CD4-positive, alpha-beta memory T cell (primary cell): ENCODE data around the gene MSH2. TPM values are rescaled to one million over a fixed set of nuclear protein-coding genes. Genes with fewer than 3 reads are reported as not detected.

ENCODE experiments used
- CTCF ChIA-PET: fragments of 350-600 bp; sonication (Branson Sonifier 250); formaldehyde crosslinking; loops from one replicate; lab custom pipeline; 2021; ENCODE audit warnings: inconsistent platforms; ENCODE audit not compliant: partially characterized antibody; lab: Charles Lee
- POLR2A ChIA-PET: fragments of 350-600 bp; sonication (Branson Sonifier 250); formaldehyde crosslinking; loops from one replicate; lab custom pipeline; 2021; ENCODE audit not compliant: partially characterized antibody; lab: Charles Lee
- DNase-seq, 5 donors: peaks; one replicate each; pipeline versions ENCODE4 v3.0.0 to v3.0.0-alpha.2; 2020 to 2022; ENCODE audit warnings: mixed read lengths in 1 of 5
- H3K27ac ChIP-seq: one replicate; pipeline ENCODE4 v1.7.0; 2013; ENCODE audit warnings: low read depth, low read length
- H3K27me3 ChIP-seq: 2 replicates; pipeline ENCODE4 v1.7.0; 2013; ENCODE audit warnings: mild to moderate bottlenecking, low read length, moderate library complexity; ENCODE audit not compliant: insufficient read depth
- H3K36me3 ChIP-seq: 2 replicates; pipeline ENCODE4 v1.7.0; 2013; ENCODE audit warnings: mild to moderate bottlenecking, low read length, moderate library complexity; ENCODE audit not compliant: insufficient read depth
- H3K4me1 ChIP-seq: 2 replicates; pipeline ENCODE4 v1.7.0; 2013; ENCODE audit warnings: mild to moderate bottlenecking, low read length, moderate library complexity; ENCODE audit not compliant: insufficient read depth
- H3K4me3 ChIP-seq, 2 donors: one replicate each; pipeline ENCODE4 v1.7.0; 2013; ENCODE audit warnings: low read length in 2 of 2, mild to moderate bottlenecking in 1 of 2
- H3K9me3 ChIP-seq, 2 donors: one replicate each; pipeline ENCODE4 v1.7.0; 2013; ENCODE audit warnings: low read length in 2 of 2, control low read depth in 1 of 2; ENCODE audit not compliant: control insufficient read depth in 1 of 2
- H3K27ac Mint-ChIP-seq, 7 donors: one replicate each; pipeline ENCODE4 v1.8.0; 2020 to 2021; ENCODE audit warnings: mixed read lengths in 7 of 7, mild to moderate bottlenecking in 6 of 7, inconsistent platforms in 3 of 7, moderate library complexity in 3 of 7
- H3K27me3 Mint-ChIP-seq, 2 donors: one replicate each; pipeline ENCODE4 v1.8.0; 2020 to 2021; ENCODE audit warnings: mixed read lengths in 2 of 2
- H3K36me3 Mint-ChIP-seq, 2 donors: one replicate each; pipeline ENCODE4 v1.8.0; 2020 to 2021; ENCODE audit warnings: mixed read lengths in 2 of 2, inconsistent platforms in 1 of 2, mild to moderate bottlenecking in 1 of 2
- H3K4me1 Mint-ChIP-seq, 4 donors: one replicate each; pipeline ENCODE4 v1.8.0; 2020 to 2021; ENCODE audit warnings: mixed read lengths in 4 of 4, mild to moderate bottlenecking in 1 of 4
- H3K4me3 Mint-ChIP-seq, 8 donors: one replicate each; pipeline ENCODE4 v1.8.0; 2020 to 2021; ENCODE audit warnings: mixed read lengths in 8 of 8, mild to moderate bottlenecking in 7 of 8, moderate library complexity in 6 of 8, inconsistent platforms in 3 of 8
- H3K9me3 Mint-ChIP-seq, 8 donors: one replicate each; pipeline ENCODE4 v1.8.0; 2020 to 2021; ENCODE audit warnings: mixed read lengths in 8 of 8, mild to moderate bottlenecking in 5 of 8, inconsistent platforms in 3 of 8, moderate library complexity in 1 of 8
- intact Hi-C: fragments of 100-400 bp; cut with micrococcal nuclease; formaldehyde crosslinking; loops from one replicate; pipeline ENCODE4 v1.15.1; 2023
- polyA plus RNA-seq, 2 donors: library from polyadenylated mRNA; unstranded; fragments of 300-500 nt; fragmentation: Illumina TruSeq; gene quantifications; one replicate each; pipeline ENCODE4 v1.2.3, GENCODE V29; 2021
- total RNA-seq, 2 experiments: library from RNA; stranded (reverse); gene quantifications; one replicate each; pipeline ENCODE4 v1.2.3, GENCODE V29; 2021

MSH2 gene
- total and polyA plus RNA-seq, 4 experiments from 2014 or later, result 26.1 to 30.5 (median 26.3) TPM

- no peaks in the 10 kb centered on the region for H3K36me3 Mint-ChIP-seq
- peaks cover 18% of the 10 kb centered on the region for H3K4me1 ChIP-seq
- no peak for DNase-seq
- intact Hi-C loops, result loop anchor here (2.0 to 10.0 kb wide), 5 partner anchors 117 to 905 kb away; partner anchors contain the start of genes FBXO11, MSH2 and MSH6
- POLR2A ChIA-PET, result interaction anchor here (1.0 to 1.8 kb wide), 4 partner anchors 116 to 387 kb away, joined by 3 to 6 read pairs (median 4); partner anchors contain the start of genes MSH2 and MSH6
- peak overlapping the region; percentile 72 to 94 (median 81) for H3K4me3 Mint-ChIP-seq
- H3K36me3 ChIP-seq, result no peaks in the 10 kb centered on the region
- peaks cover 0 to 1% (median 0%) of the 10 kb centered on the region in 8 donors for H3K9me3 Mint-ChIP-seq
- H3K27ac Mint-ChIP-seq, result peak overlapping the region in 6 of 7 donors; percentile 18 to 85 (median 62)
- peak overlapping the region; percentile 42 to 81 for H3K4me3 ChIP-seq
- no peaks in the 10 kb centered on the region for H3K27me3 ChIP-seq
- H3K27me3 Mint-ChIP-seq, result peaks cover 0 to 1% of the 10 kb centered on the region in 2 donors
- no peak overlapping the region for H3K27ac ChIP-seq
- H3K9me3 ChIP-seq, result no peaks in the 10 kb centered on the region
- CTCF ChIA-PET, result interaction anchor here (1.3 to 1.6 kb wide), 2 partner anchors 117 to 247 kb away, joined by 3 to 4 read pairs; partner anchors contain the start of gene MSH2
- H3K4me1 Mint-ChIP-seq, result peaks cover 10 to 31% (median 18%) of the 10 kb centered on the region in 4 donors
Observed at GRCh38 chr2:47520302-47520630, 117.3 kb downstream of the MSH2 start.

GRCh38 chr2:47520825-47521665 lies 118.1 kb downstream of the MSH2 start:
- Mint-ChIP-seq H3K36me3 (no peaks in the 10 kb centered on the region), H3K4me3 (peak overlapping the region; percentile 92 to 96 (median 94)), H3K4me1 (peaks cover 10 to 31% (median 18%) of the 10 kb centered on the region in 4 donors), H3K27me3 (peaks cover 0 to 1% of the 10 kb centered on the region in 2 donors), H3K9me3 (peaks cover 0 to 1% (median 0%) of the 10 kb centered on the region in 8 donors), H3K27ac (peak overlapping the region; percentile 59 to 97 (median 93))
- peak overlapping the region; percentile 23 to 81 for H3K4me3 ChIP-seq
- intact Hi-C loops, result loop anchor here (1.0 to 10.0 kb wide), 6 partner anchors 118 to 904 kb away; partner anchors contain the start of genes FBXO11, MSH2 and MSH6
- peak overlapping the region; percentile 23 for H3K27ac ChIP-seq
- H3K36me3 ChIP-seq, result no peaks in the 10 kb centered on the region
- H3K27me3 ChIP-seq, result no peaks in the 10 kb centered on the region
- peak; percentile 72 to 80 (median 78) for DNase-seq
- no peaks in the 10 kb centered on the region for H3K9me3 ChIP-seq
- ChIA-PET CTCF (interaction anchor here (0.9 to 1.6 kb wide), 2 partner anchors 118 to 246 kb away, joined by 4 read pairs; partner anchors contain the start of gene MSH2), POLR2A (interaction anchor here (0.6 to 1.8 kb wide), 5 partner anchors 113 to 386 kb away, joined by 3 to 6 read pairs (median 3); partner anchors contain the start of genes MSH2 and MSH6)
- peaks cover 18% of the 10 kb centered on the region for H3K4me1 ChIP-seq

GRCh38 chr2:47521666-47522285 lies 118.8 kb downstream of the MSH2 start:
- Mint-ChIP-seq H3K27me3 (peaks cover 0 to 1% of the 10 kb centered on the region in 2 donors), H3K27ac (peak overlapping the region in 5 of 7 donors; percentile 59 to 97 (median 93)), H3K4me1 (peaks cover 10 to 31% (median 18%) of the 10 kb centered on the region in 4 donors), H3K4me3 (peak overlapping the region; percentile 92 to 96 (median 94)), H3K36me3 (no peaks in the 10 kb centered on the region), H3K9me3 (peaks cover 0 to 1% (median 0%) of the 10 kb centered on the region in 8 donors)
- POLR2A ChIA-PET, result interaction anchor here (0.6 to 1.8 kb wide), 4 partner anchors 113 to 385 kb away, joined by 3 to 6 read pairs (median 4); partner anchors contain the start of gene MSH6
- H3K27me3 ChIP-seq, result no peaks in the 10 kb centered on the region
- CTCF ChIA-PET, result interaction anchor here (0.7 to 0.9 kb wide), 2 partner anchors 119 to 246 kb away, joined by 3 to 4 read pairs; partner anchors contain the start of gene MSH2
- intact Hi-C loops, result loop anchor here (1.0 to 10.0 kb wide), 6 partner anchors 119 to 903 kb away; partner anchors contain the start of genes FBXO11, MSH2 and MSH6
- H3K27ac ChIP-seq, result peak overlapping the region; percentile 23
- DNase-seq, result peak in 1 of 5 donors; percentile 1
- H3K9me3 ChIP-seq, result no peaks in the 10 kb centered on the region
- peaks cover 18% of the 10 kb centered on the region for H3K4me1 ChIP-seq
- no peaks in the 10 kb centered on the region for H3K36me3 ChIP-seq
- H3K4me3 ChIP-seq, result peak overlapping the region in 1 of 2 donors; percentile 81

- no peak for DNase-seq
- Histone ChIP-seq H3K27ac (no peak overlapping the region), H3K4me1 (peaks cover 13% of the 10 kb centered on the region), H3K27me3 (no peaks in the 10 kb centered on the region), H3K4me3 (no peak overlapping the region), H3K36me3 (no peaks in the 10 kb centered on the region), H3K9me3 (no peaks in the 10 kb centered on the region)
- intact Hi-C loops, result loop anchor here (10.0 kb wide), 1 partner anchor 900 kb away; no protein-coding TSS in a partner anchor
- H3K36me3 Mint-ChIP-seq, result no peaks in the 10 kb centered on the region
- CTCF ChIA-PET, result no interaction called here
- H3K27me3 Mint-ChIP-seq, result peaks cover 0 to 1% of the 10 kb centered on the region in 2 donors
- H3K27ac Mint-ChIP-seq, result no peak overlapping the region
- H3K4me1 Mint-ChIP-seq, result peaks cover 8 to 20% (median 8%) of the 10 kb centered on the region in 4 donors
- H3K9me3 Mint-ChIP-seq, result peaks cover 0 to 1% (median 0%) of the 10 kb centered on the region in 8 donors
- H3K4me3 Mint-ChIP-seq, result no peak overlapping the region
- POLR2A ChIA-PET, result no interaction called here
Observed at GRCh38 chr2:47525167-47525566, 122.2 kb downstream of the MSH2 start.

- Histone ChIP-seq H3K4me3 (no peak overlapping the region), H3K4me1 (no peaks in the 10 kb centered on the region), H3K27ac (no peak overlapping the region), H3K9me3 (no peaks in the 10 kb centered on the region), H3K27me3 (no peaks in the 10 kb centered on the region), H3K36me3 (no peaks in the 10 kb centered on the region)
- H3K27ac Mint-ChIP-seq, result no peak overlapping the region
- H3K27me3 Mint-ChIP-seq, result no peaks in the 10 kb centered on the region
- H3K9me3 Mint-ChIP-seq, result no peaks in the 10 kb centered on the region
- DNase-seq, result no peak
- POLR2A ChIA-PET, result no interaction called here
- CTCF ChIA-PET, result no interaction called here
- H3K4me3 Mint-ChIP-seq, result no peak overlapping the region
- H3K36me3 Mint-ChIP-seq, result no peaks in the 10 kb centered on the region
- intact Hi-C loops, result loop anchor here (10.0 kb wide), 1 partner anchor 896 kb away; no protein-coding TSS in a partner anchor
- no peaks in the 10 kb centered on the region for H3K4me1 Mint-ChIP-seq
Observed at GRCh38 chr2:47528455-47528854, 125.5 kb downstream of the MSH2 start.

GRCh38 chr2:47528874-47529273 lies 125.9 kb downstream of the MSH2 start:
- Mint-ChIP-seq H3K4me3 (no peak overlapping the region), H3K27me3 (no peaks in the 10 kb centered on the region), H3K4me1 (no peaks in the 10 kb centered on the region), H3K36me3 (no peaks in the 10 kb centered on the region), H3K9me3 (no peaks in the 10 kb centered on the region), H3K27ac (no peak overlapping the region)
- intact Hi-C loops, result loop anchor here (10.0 kb wide), 1 partner anchor 896 kb away; no protein-coding TSS in a partner anchor
- Histone ChIP-seq H3K9me3 (no peaks in the 10 kb centered on the region), H3K4me3 (no peak overlapping the region), H3K27ac (no peak overlapping the region), H3K4me1 (no peaks in the 10 kb centered on the region), H3K27me3 (no peaks in the 10 kb centered on the region), H3K36me3 (no peaks in the 10 kb centered on the region)
- ChIA-PET POLR2A (no interaction called here), CTCF (no interaction called here)
- DNase-seq, result no peak
